Measurements from ENCODE around the gene CDKAL1. TPM values are rescaled to one million over a fixed set of nuclear protein-coding genes. Genes with fewer than 3 reads are reported as not detected.
A peak's percentile ranks its signal among the peaks of the same experiment; 100 is the strongest.

CDKAL1 gene
- total and polyA plus RNA-seq, 2 of the 13 experiments (the other 11 are each of a cell fraction or from before 2014, with no cell fraction given), result 9.5 to 27.7 TPM

DNA sequence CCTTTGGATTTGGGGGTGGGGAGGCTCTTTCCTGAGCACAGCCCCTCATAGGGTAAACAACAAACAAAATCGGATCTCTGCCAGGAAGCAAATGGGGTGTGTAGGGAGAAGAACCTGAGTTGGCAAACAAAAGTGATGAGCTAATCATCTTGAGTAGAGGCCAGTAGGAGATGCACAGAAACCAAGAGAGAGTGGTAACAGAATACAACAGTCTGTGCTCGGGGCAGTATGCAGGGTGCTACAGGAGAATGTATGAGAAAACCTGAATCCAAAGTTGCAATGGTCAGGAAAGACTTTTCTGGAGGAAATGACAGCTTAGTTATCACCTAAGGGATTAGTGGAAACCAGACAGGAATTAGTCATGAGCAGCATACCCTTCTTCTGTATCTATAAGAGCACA lies 177.8 kb downstream of the CDKAL1 start:
- Histone ChIP-seq H3K4me1 (ENCODE audit: insufficient read depth, low read length) (peaks cover 14% of the 10 kb centered on the region), H3K9me3 (ENCODE audit: low read length) (no peaks in the 10 kb centered on the region), H3K79me2 (ENCODE audit: insufficient read depth, low read length) (peaks cover 2% of the 10 kb centered on the region), H3K27ac (ENCODE audit: extremely low read length, insufficient read depth, low read length) (no peak overlapping the region), H2AFZ (ENCODE audit: low read length) (no peak overlapping the region), H3K4me2 (ENCODE audit: low read depth, low read length) (no peak overlapping the region), H3K4me3 (replicated peaks in 1 of 3; ENCODE audit: insufficient read depth in 1 of 3, low read depth in 2 of 3, low read length in 3 of 3) (no peak overlapping the region), H3K9ac (ENCODE audit: insufficient read depth, low read depth, low read length) (no peak overlapping the region), H3K36me3 (replicated peaks in 1 of 2; ENCODE audit: control insufficient read depth in 1 of 2, insufficient read depth in 2 of 2, low read length in 2 of 2) (no peaks in the 10 kb centered on the region), H3K27me3 (ENCODE audit: control insufficient read depth in 1 of 2, insufficient read depth in 2 of 2, low read length in 2 of 2) (no peaks in the 10 kb centered on the region), H4K20me1 (ENCODE audit: insufficient read depth, low read length) (no peaks in the 10 kb centered on the region)
- no peak for ATAC-seq
- intact Hi-C loops (cut with micrococcal nuclease; ENCODE audit: unreplicated experiment) (no loop called here), in situ Hi-C loops (cut with HindIII; ENCODE audit: extremely low pct_ligation_motif_present, low pct_unique_long_range_greater_than_20kb) (no loop called here)
- DNase-seq (ENCODE audit: low spot score), result no peak
- no TSS peak for BruUV-seq (replicated peaks)
- ChIA-PET CTCF (ENCODE audit: low intra/inter-chr PET ratio, low total read pairs) (no interaction called here), POLR2A (no interaction called here)
- FAIRE-seq, result no peak
- 87% methylated on average over 2 of the region's 2 CpGs for WGBS (ENCODE audit: low lambda C conversion rate)
- TF ChIP-seq MAFF (IDR thresholded peaks at IDR 0.05; ENCODE audit: low read depth, low read length) (peak; percentile 54), MAFK (conservative IDR thresholded peaks at IDR 0.05 in 1 of 2, IDR thresholded peaks at IDR 0.05 in 1 of 2; ENCODE audit: low read length in 2 of 2) (peak; percentile 59 to 70), ZFP36L2 (CRISPR knock-in tag; IDR thresholded peaks at IDR 0.05) (no peak), GZF1 (CRISPR knock-in tag; IDR thresholded peaks at IDR 0.05) (no peak)

DNA sequence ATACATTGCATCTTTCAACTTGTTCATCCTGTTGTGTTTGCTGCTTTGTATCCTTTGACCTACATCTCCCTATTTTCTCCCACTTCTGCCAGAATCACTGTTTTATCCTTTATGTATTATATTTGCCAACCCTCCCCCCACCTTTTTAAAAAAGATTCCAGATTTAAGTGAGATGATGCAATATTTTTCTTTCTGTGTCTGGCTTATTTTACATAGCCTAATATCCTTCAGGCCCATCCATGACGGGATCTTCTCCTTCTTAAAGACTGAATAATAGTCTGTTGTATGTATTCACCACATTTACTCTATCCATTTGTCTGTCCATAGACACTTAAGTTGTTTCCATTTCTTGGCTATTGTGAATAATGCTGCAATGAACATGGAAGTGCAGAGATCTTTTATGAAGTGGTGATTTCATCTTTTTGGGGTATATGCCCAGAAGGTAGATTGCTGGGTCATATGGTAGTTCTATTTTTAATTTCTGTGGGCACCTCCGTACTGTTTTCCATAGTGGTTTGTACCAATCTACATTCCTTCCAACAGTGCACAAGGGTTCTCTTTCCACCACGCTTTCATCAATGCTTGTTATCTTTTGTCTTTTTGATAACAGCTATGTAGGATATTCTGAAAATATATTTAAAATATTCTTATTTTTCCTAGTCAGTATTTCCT lies 181.0 kb downstream of the CDKAL1 start:
- no peak for ATAC-seq
- 65% methylated on average over 3 of the region's 3 CpGs for WGBS (ENCODE audit: low lambda C conversion rate)
- no TSS peak for BruUV-seq (replicated peaks)

More for the DNA sequence above, 181.0 kb downstream of the CDKAL1 start:
- Histone ChIP-seq H3K79me2 (ENCODE audit: insufficient read depth, low read length) (peaks cover 2% of the 10 kb centered on the region), H4K20me1 (ENCODE audit: insufficient read depth, low read length) (no peaks in the 10 kb centered on the region), H3K9me3 (ENCODE audit: low read length) (no peaks in the 10 kb centered on the region), H2AFZ (ENCODE audit: low read length) (no peak overlapping the region), H3K27me3 (ENCODE audit: control insufficient read depth in 1 of 2, insufficient read depth in 2 of 2, low read length in 2 of 2) (no peaks in the 10 kb centered on the region), H3K4me2 (ENCODE audit: low read depth, low read length) (no peak overlapping the region), H3K4me1 (ENCODE audit: insufficient read depth, low read length) (no peaks in the 10 kb centered on the region), H3K36me3 (replicated peaks in 1 of 2; ENCODE audit: control insufficient read depth in 1 of 2, insufficient read depth in 2 of 2, low read length in 2 of 2) (no peaks in the 10 kb centered on the region), H3K27ac (ENCODE audit: extremely low read length, insufficient read depth, low read length) (no peak overlapping the region), H3K4me3 (replicated peaks in 1 of 3; ENCODE audit: insufficient read depth in 1 of 3, low read depth in 2 of 3, low read length in 3 of 3) (no peak overlapping the region), H3K9ac (ENCODE audit: insufficient read depth, low read depth, low read length) (no peak overlapping the region)
- TF ChIP-seq ZNF296 (CRISPR knock-in tag; conservative IDR thresholded peaks at IDR 0.05), result no peak
- TF ChIP-seq ATF7 (IDR thresholded peaks at IDR 0.05), result peak; percentile 57
- TF ChIP-seq ATF7 (CRISPR knock-in tag; IDR thresholded peaks at IDR 0.05), result no peak
- no peak for TF ChIP-seq ZNF569 (CRISPR knock-in tag; IDR thresholded peaks at IDR 0.05; ENCODE audit: borderline replicate concordance)
- no peak for TF ChIP-seq HOXA9 (CRISPR knock-in tag; IDR thresholded peaks at IDR 0.05; ENCODE audit: borderline replicate concordance)
- peak; percentile 71; the same call in 1 of the 2 replicates for TF ChIP-seq CEBPB (IDR thresholded peaks at IDR 0.05; ENCODE audit: borderline replicate concordance, low read depth, low read length)
- no peak for TF ChIP-seq ZNF326 (CRISPR knock-in tag; IDR thresholded peaks at IDR 0.05; ENCODE audit: borderline replicate concordance)
- no peak for TF ChIP-seq NR2C2 (CRISPR knock-in tag; IDR thresholded peaks at IDR 0.05; ENCODE audit: borderline replicate concordance)
- ChIA-PET POLR2A (no interaction called here), CTCF (ENCODE audit: low intra/inter-chr PET ratio, low total read pairs) (no interaction called here)
- FAIRE-seq (no peak), DNase-seq (ENCODE audit: low spot score) (no peak)
- intact Hi-C loops (cut with micrococcal nuclease; ENCODE audit: unreplicated experiment), result no loop called here
- in situ Hi-C loops (cut with HindIII; ENCODE audit: extremely low pct_ligation_motif_present, low pct_unique_long_range_greater_than_20kb), result no loop called here
